ENCODE measurements around the gene CRYBG1. TPM values are rescaled to one million over a fixed set of nuclear protein-coding genes. Genes with fewer than 3 reads are reported as not detected.

Gene CRYBG1
- total RNA-seq, 4 donors from 2014 or later: 102 to 127 (median 125) TPM

- no peak overlapping the region for H3K4me3 ChIP-seq (ENCODE audit: low read depth, poor library complexity, severe bottlenecking)
- DNase-seq (ENCODE audit: low spot score in 2 of 2): no peak
- TF ChIP-seq CTCF (IDR thresholded peaks at IDR 0.05) (no peak), POLR2A (IDR thresholded peaks at IDR 0.05) (no peak)
- intact Hi-C loops (cut with DNase I; ENCODE audit: low total_unique reads): no loop called here
These were observed 110.3 kb downstream of the CRYBG1 start for GRCh38 chr6:106470811-106471210.

- DNase-seq (ENCODE audit: low spot score in 2 of 2): no peak
- intact Hi-C loops (cut with DNase I; ENCODE audit: low total_unique reads): no loop called here
- 68 to 70% methylated on average over 1 of the region's 1 CpG for WGBS, 2 donors
- TF ChIP-seq POLR2A (IDR thresholded peaks at IDR 0.05) (no peak), CTCF (IDR thresholded peaks at IDR 0.05) (no peak)
- no peak overlapping the region for H3K4me3 ChIP-seq (ENCODE audit: low read depth, poor library complexity, severe bottlenecking)
These were observed 113.3 kb downstream of the CRYBG1 start for GRCh38 chr6:106473812-106474211.

- H3K4me3 ChIP-seq (ENCODE audit: low read depth, poor library complexity, severe bottlenecking): no peak overlapping the region
- WGBS, 2 donors: 94 to 96% methylated on average over 5 of the region's 5 CpGs
- intact Hi-C loops (cut with DNase I; ENCODE audit: low total_unique reads): no loop called here
- TF ChIP-seq POLR2A (IDR thresholded peaks at IDR 0.05): no peak
- no peak for TF ChIP-seq CTCF (IDR thresholded peaks at IDR 0.05)
- no peak for DNase-seq (ENCODE audit: low spot score in 2 of 2)
These were observed 113.9 kb downstream of the CRYBG1 start for GRCh38 chr6:106474466-106474865.

- WGBS, 2 donors: 64 to 70% methylated on average over 6 of the region's 6 CpGs
- TF ChIP-seq POLR2A (IDR thresholded peaks at IDR 0.05): no peak
- TF ChIP-seq CTCF (IDR thresholded peaks at IDR 0.05): no peak
- no peak for DNase-seq (ENCODE audit: low spot score in 2 of 2)
- no peak overlapping the region for H3K4me3 ChIP-seq (ENCODE audit: low read depth, poor library complexity, severe bottlenecking)
- intact Hi-C loops (cut with DNase I; ENCODE audit: low total_unique reads): no loop called here
These were observed 114.8 kb downstream of the CRYBG1 start for GRCh38 chr6:106475284-106475683.

- TF ChIP-seq CTCF (IDR thresholded peaks at IDR 0.05) (no peak), POLR2A (IDR thresholded peaks at IDR 0.05) (no peak)
- 49 to 54% methylated on average over 2 of the region's 2 CpGs for WGBS, 2 donors
- no peak for DNase-seq (ENCODE audit: low spot score in 2 of 2)
- intact Hi-C loops (cut with DNase I; ENCODE audit: low total_unique reads): no loop called here
- H3K4me3 ChIP-seq (ENCODE audit: low read depth, poor library complexity, severe bottlenecking): no peak overlapping the region
These were observed 116.0 kb downstream of the CRYBG1 start for GRCh38 chr6:106476331-106477105.

- intact Hi-C loops (cut with DNase I; ENCODE audit: low total_unique reads): no loop called here
- 68 to 72% methylated on average over 3 of the region's 3 CpGs for WGBS, 2 donors
- no peak overlapping the region for H3K4me3 ChIP-seq (ENCODE audit: low read depth, poor library complexity, severe bottlenecking)
- no peak for TF ChIP-seq CTCF (IDR thresholded peaks at IDR 0.05)
- no peak for TF ChIP-seq POLR2A (IDR thresholded peaks at IDR 0.05)
- no peak for DNase-seq (ENCODE audit: low spot score in 2 of 2)
These were observed 116.6 kb downstream of the CRYBG1 start for GRCh38 chr6:106477146-106477545.

All from lower leg skin (tissue), 4 donors.